GM10248 (cell line): Measurements from ENCODE around the gene GMDS.

ENCODE experiments used
- CTCF ChIA-PET: fragments of 300-600 bp; sonication (Branson Sonifier 250); formaldehyde crosslinking; extraction: SDS; loops from one replicate; lab custom pipeline; 2021; ENCODE audit warnings: antibody characterized with exemption; lab: Yijun Ruan, JAX
- POLR2A ChIA-PET: fragments of 350-650 bp; sonication (Branson Sonifier 250); formaldehyde crosslinking; extraction: SDS; loops from one replicate; lab custom pipeline; 2020; ENCODE audit warnings: antibody characterized with exemption; lab: Yijun Ruan, JAX
- DNase-seq: peaks from one replicate; pipeline ENCODE4 v3.0.0; 2012; ENCODE audit errors: extremely low spot score
- TF ChIP-seq, protein P1 (sequence below): IDR thresholded peaks from 2 replicates; pipeline ENCODE4 v1.5.1; 2012; ENCODE audit warnings: mild to moderate bottlenecking, low read depth; ENCODE audit errors: extremely low read depth, missing control alignments, control extremely low read depth

Gene GMDS

GRCh38 chr6:1986454-1987243 lies 258.8 kb downstream of the GMDS start:
- DNase-seq, result no peak
- CTCF ChIA-PET, result interaction anchor here (0.7 to 3.3 kb wide), 7 partner anchors 7 to 34 kb away, joined by 3 to 9 read pairs (median 3); no protein-coding TSS in a partner anchor
- POLR2A ChIA-PET, result no interaction called here
- TF ChIP-seq, protein P1, sequence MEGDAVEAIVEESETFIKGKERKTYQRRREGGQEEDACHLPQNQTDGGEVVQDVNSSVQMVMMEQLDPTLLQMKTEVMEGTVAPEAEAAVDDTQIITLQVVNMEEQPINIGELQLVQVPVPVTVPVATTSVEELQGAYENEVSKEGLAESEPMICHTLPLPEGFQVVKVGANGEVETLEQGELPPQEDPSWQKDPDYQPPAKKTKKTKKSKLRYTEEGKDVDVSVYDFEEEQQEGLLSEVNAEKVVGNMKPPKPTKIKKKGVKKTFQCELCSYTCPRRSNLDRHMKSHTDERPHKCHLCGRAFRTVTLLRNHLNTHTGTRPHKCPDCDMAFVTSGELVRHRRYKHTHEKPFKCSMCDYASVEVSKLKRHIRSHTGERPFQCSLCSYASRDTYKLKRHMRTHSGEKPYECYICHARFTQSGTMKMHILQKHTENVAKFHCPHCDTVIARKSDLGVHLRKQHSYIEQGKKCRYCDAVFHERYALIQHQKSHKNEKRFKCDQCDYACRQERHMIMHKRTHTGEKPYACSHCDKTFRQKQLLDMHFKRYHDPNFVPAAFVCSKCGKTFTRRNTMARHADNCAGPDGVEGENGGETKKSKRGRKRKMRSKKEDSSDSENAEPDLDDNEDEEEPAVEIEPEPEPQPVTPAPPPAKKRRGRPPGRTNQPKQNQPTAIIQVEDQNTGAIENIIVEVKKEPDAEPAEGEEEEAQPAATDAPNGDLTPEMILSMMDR, result no peak

GRCh38 chr6:1984346-1984994 lies 260.9 kb downstream of the GMDS start:
- TF ChIP-seq, protein P1, result no peak
- CTCF ChIA-PET, result interaction anchor here (1.0 to 1.3 kb wide), 3 partner anchors 11 to 17 kb away, joined by 3 read pairs; no protein-coding TSS in a partner anchor
- POLR2A ChIA-PET, result interaction anchor here (0.7 kb wide), 1 partner anchor 622 kb away, joined by 3 read pairs; no protein-coding TSS in a partner anchor
- DNase-seq, result no peak

GRCh38 chr6:1983850-1984249 lies 261.6 kb downstream of the GMDS start:
- ChIA-PET CTCF (interaction anchor here (1.1 to 1.3 kb wide), 2 partner anchors 14 to 17 kb away, joined by 3 read pairs; no protein-coding TSS in a partner anchor), POLR2A (no interaction called here)
- DNase-seq, result no peak
- TF ChIP-seq, protein P1, result no peak

- DNase-seq, result no peak
- TF ChIP-seq, protein P1, result no peak
- ChIA-PET CTCF (interaction anchor here (0.8 to 1.2 kb wide), 3 partner anchors 12 to 24 kb away, joined by 3 to 4 read pairs (median 3); no protein-coding TSS in a partner anchor), POLR2A (no interaction called here)
Observed at GRCh38 chr6:1972962-1973361, 272.4 kb downstream of the GMDS start.

GRCh38 chr6:1971612-1972011 lies 273.8 kb downstream of the GMDS start:
- ChIA-PET CTCF (interaction anchor here (1.0 to 1.5 kb wide), 2 partner anchors 15 to 19 kb away, joined by 3 to 4 read pairs; no protein-coding TSS in a partner anchor), POLR2A (no interaction called here)
- TF ChIP-seq, protein P1, result no peak
- DNase-seq, result no peak

GRCh38 chr6:1970151-1970561 lies 275.2 kb downstream of the GMDS start:
- ChIA-PET CTCF (interaction anchor here (1.1 to 1.5 kb wide), 3 partner anchors 14 to 169 kb away, joined by 3 to 4 read pairs (median 3); no protein-coding TSS in a partner anchor), POLR2A (no interaction called here)
- TF ChIP-seq, protein P1, result no peak
- no peak for DNase-seq
